A673 (cell line): ENCODE measurements around the gene IL21.

Source experiments
- CTCF ChIP-seq: fragments of 300-800, 200-600 bp; sonication (generic); conservative IDR thresholded peaks from 2 replicates; pipeline ENCODE4 v1.5.1; 2017; ENCODE audit warnings: low read depth, mild to moderate bottlenecking, antibody characterized with exemption, low read length, moderate library complexity, mixed read lengths
- EZH2 ChIP-seq: fragments of 200-600 bp; sonication (generic); IDR thresholded peaks from 2 replicates; pipeline ENCODE4 v1.6.1; 2017; ENCODE audit warnings: borderline replicate concordance, low read depth, mild to moderate bottlenecking, mixed read lengths, antibody characterized with exemption, low read length; ENCODE audit not compliant: poor library complexity, severe bottlenecking

- TF ChIP-seq CTCF (no peak), EZH2 (no peak)
Measured at GRCh38 chr4:122588453-122589238, 32.2 kb downstream of the IL21 start.
